ENCODE data around the gene NCOA3. TPM values are rescaled to one million over a fixed set of nuclear protein-coding genes. Genes with fewer than 3 reads are reported as not detected.

Gene NCOA3
- total RNA-seq, 1 donor = 53.3 TPM

DNA sequence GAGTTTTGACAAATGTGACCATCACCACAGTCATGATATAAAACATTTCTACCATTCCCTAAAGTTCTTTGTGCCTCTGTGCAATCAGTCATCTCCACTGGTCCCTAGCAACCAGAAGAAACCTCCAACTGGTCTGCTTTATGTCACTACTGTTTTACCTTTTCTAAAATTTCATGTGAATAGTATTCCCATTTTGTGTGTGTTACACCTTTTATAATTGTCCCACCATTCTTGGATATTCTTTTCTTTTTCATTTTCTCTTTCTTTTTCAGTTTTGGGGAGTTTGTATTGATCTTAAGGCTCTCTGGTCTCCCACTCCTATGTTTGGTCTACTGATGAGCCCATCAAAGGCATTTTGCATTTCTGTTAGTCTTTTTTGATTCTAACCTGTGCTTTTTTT is 95.4 kb downstream of the NCOA3 start:
- TF ChIP-seq, protein P1, sequence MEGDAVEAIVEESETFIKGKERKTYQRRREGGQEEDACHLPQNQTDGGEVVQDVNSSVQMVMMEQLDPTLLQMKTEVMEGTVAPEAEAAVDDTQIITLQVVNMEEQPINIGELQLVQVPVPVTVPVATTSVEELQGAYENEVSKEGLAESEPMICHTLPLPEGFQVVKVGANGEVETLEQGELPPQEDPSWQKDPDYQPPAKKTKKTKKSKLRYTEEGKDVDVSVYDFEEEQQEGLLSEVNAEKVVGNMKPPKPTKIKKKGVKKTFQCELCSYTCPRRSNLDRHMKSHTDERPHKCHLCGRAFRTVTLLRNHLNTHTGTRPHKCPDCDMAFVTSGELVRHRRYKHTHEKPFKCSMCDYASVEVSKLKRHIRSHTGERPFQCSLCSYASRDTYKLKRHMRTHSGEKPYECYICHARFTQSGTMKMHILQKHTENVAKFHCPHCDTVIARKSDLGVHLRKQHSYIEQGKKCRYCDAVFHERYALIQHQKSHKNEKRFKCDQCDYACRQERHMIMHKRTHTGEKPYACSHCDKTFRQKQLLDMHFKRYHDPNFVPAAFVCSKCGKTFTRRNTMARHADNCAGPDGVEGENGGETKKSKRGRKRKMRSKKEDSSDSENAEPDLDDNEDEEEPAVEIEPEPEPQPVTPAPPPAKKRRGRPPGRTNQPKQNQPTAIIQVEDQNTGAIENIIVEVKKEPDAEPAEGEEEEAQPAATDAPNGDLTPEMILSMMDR (IDR thresholded peaks at IDR 0.05; ENCODE audit: insufficient read depth, low read length) = no peak

DNA sequence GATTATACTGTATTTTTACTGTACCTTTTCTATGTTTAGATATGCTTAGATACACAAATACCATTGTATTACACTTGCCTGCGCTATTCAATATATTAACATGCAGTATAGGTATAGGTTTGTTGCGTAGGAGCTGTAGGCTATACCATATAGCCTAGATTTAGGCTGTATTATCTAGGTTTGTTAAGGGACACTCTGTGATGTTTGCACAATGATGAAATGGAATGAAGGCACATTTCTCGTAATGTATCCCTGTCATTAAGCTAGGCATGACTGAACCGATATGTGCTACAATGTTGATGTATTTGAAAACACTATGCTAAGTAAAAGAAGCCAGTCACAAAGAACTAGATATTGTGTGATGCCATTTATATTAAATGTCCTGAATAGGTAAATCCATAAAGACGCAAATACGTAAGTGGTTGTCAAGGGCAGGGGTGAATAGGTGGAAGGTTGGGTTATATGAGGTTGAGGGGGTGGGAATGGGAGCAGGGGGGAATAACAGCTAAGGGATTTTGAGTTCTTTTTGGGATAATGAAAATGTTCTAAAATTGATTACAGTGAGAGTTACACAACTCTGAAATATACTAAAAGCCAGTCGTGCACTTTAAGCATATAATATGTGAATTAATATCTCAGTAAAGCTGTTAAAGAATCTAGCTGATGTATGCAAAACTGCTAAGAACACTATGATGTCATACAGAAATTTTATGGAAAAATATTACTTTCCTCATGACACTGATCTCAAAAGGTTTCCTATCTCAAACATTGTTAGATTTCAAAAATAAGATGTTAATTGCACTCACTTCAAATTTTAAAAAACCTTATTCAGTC is 97.4 kb downstream of the NCOA3 start:
- DNase-seq (ENCODE audit: low read depth) = no peak
- TF ChIP-seq, protein P1 (IDR thresholded peaks at IDR 0.05; ENCODE audit: insufficient read depth, low read length) = no peak
- H3K4me3 ChIP-seq (ENCODE audit: low read depth, low read length) = no peak overlapping the region

More for the DNA sequence above, 95.4 kb downstream of the NCOA3 start:
- no peak overlapping the region for H3K4me3 ChIP-seq (ENCODE audit: low read depth, low read length)
- DNase-seq (ENCODE audit: low read depth) = no peak

DNA sequence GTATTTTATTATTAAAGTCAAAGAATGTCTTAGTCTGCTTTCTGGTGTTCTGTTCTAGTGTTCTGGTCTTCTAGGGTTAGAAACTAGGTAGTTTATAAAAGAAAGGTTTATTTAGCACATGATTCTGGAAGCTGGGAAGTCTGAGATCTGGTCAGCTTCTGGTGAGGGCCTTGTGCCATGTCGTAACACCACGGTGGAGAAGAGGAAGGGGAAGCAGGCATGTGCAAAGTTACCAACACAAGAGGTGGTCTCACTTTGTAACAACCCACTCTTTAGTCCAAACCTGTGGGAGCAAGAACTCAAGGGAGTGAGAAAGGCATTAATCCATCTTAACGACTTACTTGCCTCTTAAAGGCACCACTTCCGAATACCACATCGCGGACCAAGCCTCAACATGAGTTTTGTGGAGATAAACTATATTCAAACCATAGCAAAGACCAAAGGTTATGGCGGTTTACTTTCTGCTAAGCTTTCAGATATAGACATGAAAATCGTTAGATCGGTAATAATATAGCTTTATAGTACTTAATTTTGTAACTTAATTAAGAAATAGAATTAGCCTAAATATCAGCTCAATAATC is 99.4 kb downstream of the NCOA3 start:
- no peak overlapping the region for H3K4me3 ChIP-seq (ENCODE audit: low read depth, low read length)
- DNase-seq (ENCODE audit: low read depth) = no peak
- TF ChIP-seq, protein P1 (IDR thresholded peaks at IDR 0.05; ENCODE audit: insufficient read depth, low read length) = no peak

DNA sequence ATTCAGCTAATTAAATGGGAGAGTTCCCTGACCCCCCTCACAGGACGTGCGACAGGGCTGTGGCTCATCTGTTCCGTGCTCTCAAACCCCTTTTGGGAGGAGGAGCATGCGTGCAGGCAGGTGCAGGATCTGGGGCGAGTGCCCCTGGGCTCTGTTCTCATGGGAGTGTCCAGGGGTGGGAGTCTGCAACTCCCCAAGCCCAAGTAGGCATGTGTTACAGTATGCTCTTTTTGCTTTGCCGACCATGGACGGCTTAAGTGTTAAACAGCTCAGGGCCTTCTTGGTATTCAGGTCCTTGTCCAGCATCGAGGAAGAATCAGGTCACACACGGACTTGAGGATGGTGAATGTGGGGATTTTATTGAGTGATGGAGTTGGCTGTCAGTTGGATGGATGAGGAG is 101.6 kb downstream of the NCOA3 start:
- TF ChIP-seq, protein P1 (IDR thresholded peaks at IDR 0.05; ENCODE audit: insufficient read depth, low read length) = no peak
- H3K4me3 ChIP-seq (ENCODE audit: low read depth, low read length) = no peak overlapping the region
- no peak for DNase-seq (ENCODE audit: low read depth)

DNA sequence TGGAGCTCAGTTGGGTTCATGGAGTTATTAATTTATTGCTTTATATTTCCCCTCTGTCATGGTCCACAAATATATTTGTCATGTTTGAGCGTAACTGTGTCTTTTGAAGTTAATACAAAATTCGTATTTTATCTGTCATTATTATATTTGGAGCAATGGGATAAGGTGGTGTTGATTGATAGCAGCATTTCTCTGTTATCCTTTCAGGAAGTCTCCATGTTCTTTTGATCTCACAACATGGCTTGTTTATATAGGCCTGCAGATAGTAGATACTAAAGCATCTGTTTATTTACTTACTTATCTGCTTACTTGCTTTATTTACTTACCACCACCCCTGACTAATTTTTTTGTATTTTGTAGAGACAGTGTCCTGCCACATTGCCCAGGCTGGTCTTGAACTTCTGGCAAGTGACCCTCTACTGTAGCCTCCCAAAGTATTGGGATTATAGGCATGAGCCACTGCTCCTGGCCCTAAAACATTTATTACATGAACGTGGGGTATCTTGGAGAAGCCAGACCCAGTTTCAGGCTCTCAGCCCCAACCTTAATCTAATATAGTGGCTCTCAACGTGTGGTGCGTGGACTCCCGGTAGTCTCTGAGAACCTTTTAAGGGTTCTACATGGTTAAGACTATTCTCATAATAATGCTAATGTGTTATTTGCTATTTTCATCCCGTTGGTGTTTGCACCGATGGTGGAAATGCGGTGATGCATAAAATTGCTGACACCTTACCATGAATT is 104.2 kb downstream of the NCOA3 start:
- H3K4me3 ChIP-seq (ENCODE audit: low read depth, low read length) = no peak overlapping the region
- DNase-seq (ENCODE audit: low read depth) = no peak
- TF ChIP-seq, protein P1 (IDR thresholded peaks at IDR 0.05; ENCODE audit: insufficient read depth, low read length) = no peak

DNA sequence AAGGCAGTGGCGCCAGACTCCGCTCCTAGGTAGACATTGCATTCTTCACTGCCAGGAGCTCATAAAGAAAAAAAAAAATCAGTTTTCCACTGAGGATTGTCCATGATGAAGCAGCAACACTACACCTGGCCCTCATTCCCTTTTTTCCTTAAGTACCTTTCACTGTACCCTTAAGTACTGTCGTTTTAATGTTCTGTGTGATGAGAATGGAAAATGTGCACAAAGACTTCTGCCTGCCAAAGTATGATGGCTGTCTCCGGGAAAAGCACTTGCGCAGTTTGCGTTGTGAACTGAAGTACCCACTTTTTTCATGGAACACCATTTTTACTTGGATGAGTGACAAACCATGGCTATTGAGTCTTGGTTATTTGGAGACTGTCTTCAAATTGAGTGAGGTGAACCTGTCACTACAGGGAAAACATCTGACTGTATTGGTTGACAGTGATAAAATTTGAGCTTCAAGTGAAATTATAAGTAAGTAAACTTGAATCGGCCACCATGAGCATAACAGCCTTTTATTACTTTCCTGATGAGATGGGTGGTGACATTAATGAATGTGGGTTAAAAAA is 104.8 kb downstream of the NCOA3 start:
- DNase-seq (ENCODE audit: low read depth) = no peak
- TF ChIP-seq, protein P1 (IDR thresholded peaks at IDR 0.05; ENCODE audit: insufficient read depth, low read length) = no peak
- H3K4me3 ChIP-seq (ENCODE audit: low read depth, low read length) = no peak overlapping the region

Measured in fibroblast of the aortic adventitia (primary cell).